Activated CD4-positive, alpha-beta T cell treated with anti-CD3 and anti-CD28 coated beads for 48 hours (primary cell): ENCODE data around the gene SFMBT1.

Source experiments
- DNase-seq: peaks from one replicate; pipeline ENCODE4 v3.0.0-alpha.2; 2020

SFMBT1 gene

GRCh38 chr3:53045518-53046170 lies at the start of gene SFMBT1:
Gene SFMBT1 (minus strand): TSS chr3:53046073. CDS start chr3:52969128, 76,945 bp downstream.
- peak; percentile 78 for DNase-seq

GRCh38 chr3:53092942-53093341 lies 47.1 kb upstream of the SFMBT1 start:
- no peak for DNase-seq

- DNase-seq: no peak
Observed at GRCh38 chr3:53092216-53092615, 46.3 kb upstream of the SFMBT1 start.

- no peak for DNase-seq
Observed at GRCh38 chr3:53091011-53091410, 45.1 kb upstream of the SFMBT1 start.

- DNase-seq: no peak
Observed at GRCh38 chr3:53089511-53089910, 43.6 kb upstream of the SFMBT1 start.

GRCh38 chr3:53085476-53085875 lies 39.6 kb upstream of the SFMBT1 start:
- DNase-seq: no peak

GRCh38 chr3:53084310-53085001 lies 38.6 kb upstream of the SFMBT1 start:
- DNase-seq: peak; percentile 25

GRCh38 chr3:53083949-53084309 lies 38.1 kb upstream of the SFMBT1 start:
- DNase-seq: no peak

GRCh38 chr3:53083521-53083920 lies 37.6 kb upstream of the SFMBT1 start:
- DNase-seq: no peak

GRCh38 chr3:53082736-53083135 lies 36.9 kb upstream of the SFMBT1 start:
- DNase-seq: no peak

- DNase-seq: no peak
Observed at GRCh38 chr3:53081318-53081717, 35.4 kb upstream of the SFMBT1 start.

- DNase-seq: no peak
Observed at GRCh38 chr3:53080612-53081205, 34.8 kb upstream of the SFMBT1 start.

GRCh38 chr3:53079791-53080555 lies 34.1 kb upstream of the SFMBT1 start:
- no peak for DNase-seq

GRCh38 chr3:53079147-53079546 lies 33.3 kb upstream of the SFMBT1 start:
- DNase-seq: no peak

GRCh38 chr3:53078656-53079055 lies 32.8 kb upstream of the SFMBT1 start:
- DNase-seq: no peak

GRCh38 chr3:53077476-53078220 lies 31.8 kb upstream of the SFMBT1 start:
- DNase-seq: no peak

- no peak for DNase-seq
Observed at GRCh38 chr3:53075743-53076140, 29.9 kb upstream of the SFMBT1 start.

GRCh38 chr3:53074761-53075742 lies 29.2 kb upstream of the SFMBT1 start:
- DNase-seq: no peak

- no peak for DNase-seq
Observed at GRCh38 chr3:53074366-53074696, 28.5 kb upstream of the SFMBT1 start.

GRCh38 chr3:53073553-53074365 lies 27.9 kb upstream of the SFMBT1 start:
- no peak for DNase-seq
